Stimulated activated CD8-positive, alpha-beta memory T cell treated with anti-CD3 and anti-CD28 coated beads, Interleukin-4, amount 100 ng/mL, for 1 hour (primary cell): ENCODE results near the gene DBN1.
"Not testable (repeated sequence)": the region's sequence is repeated elsewhere in the genome, so short reads cannot be mapped to it uniquely, and the experiment has no call there.

Experiments used
- DNase-seq, 2 donors: peaks; one replicate each; pipeline ENCODE4 v3.0.0-alpha.2; 2020; ENCODE audit warnings: low read depth in 2 of 2, low spot score in 1 of 2

Gene DBN1

DNA sequence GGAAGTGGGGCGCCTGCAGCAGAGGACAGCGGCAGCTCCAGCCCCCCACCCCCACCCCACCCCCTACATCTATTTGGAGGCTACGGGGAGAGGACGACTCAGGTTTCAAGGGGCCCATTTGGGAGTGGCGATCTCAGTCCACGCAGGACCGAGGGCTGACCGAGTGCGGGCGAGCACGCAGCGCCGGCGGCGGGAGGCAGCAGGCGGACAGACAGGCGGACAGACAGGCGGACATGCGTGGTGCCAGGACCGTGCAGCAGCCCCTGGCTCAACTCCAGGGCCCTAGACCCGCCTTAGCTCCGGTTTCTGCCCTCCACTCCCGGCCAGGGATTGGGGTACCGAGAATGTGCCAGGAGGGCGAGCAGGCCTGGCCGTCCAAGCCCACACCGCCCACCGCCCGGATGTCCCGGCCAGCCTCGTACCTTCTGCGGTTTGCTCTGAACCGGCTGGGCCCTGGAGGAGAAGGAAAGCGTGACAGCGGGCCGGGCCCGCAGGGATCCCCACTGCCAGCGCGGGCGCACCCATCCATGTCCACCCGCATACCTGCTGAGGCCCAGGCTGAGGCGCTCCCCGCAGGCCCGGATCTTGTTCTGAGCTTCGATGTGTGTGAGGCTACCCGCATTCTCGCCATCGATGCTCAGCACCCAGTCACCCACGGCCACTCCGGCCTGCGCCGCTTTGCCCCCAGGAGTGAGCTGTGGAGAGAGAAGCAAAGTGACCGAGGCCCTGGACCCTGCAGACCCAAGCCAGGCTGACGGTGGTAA is 18.7 kb upstream of the DBN1 start:
- no peak for DNase-seq

DNA sequence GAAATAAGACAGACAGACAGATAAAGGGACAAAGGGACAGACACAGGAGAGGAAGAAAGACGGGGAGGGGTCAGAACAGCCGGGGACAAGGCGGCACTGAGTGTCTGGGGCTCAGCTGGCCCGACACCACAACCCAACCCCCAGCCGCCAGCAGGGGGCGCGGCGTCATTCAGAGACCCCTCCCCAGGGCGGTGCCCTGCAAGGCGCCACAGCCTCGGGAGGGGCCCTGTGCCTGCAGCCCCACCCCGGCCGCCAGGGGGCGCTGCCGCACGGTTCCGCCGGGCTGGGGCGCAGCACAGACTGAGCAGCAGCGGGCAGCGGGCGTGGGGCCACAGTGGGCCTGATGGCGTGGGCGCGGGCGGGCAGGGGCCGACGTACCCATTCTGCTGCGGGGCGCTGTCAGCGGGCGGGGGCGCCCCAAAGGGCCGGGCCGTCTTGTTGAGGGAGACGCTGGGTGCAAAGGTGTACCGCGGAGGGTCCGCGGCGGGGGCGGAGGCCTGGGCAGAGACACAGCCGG is 18.1 kb upstream of the DBN1 start:
- no peak for DNase-seq

GRCh38 chr5:177490992-177491391 is 17.6 kb upstream of the DBN1 start:
- no peak for DNase-seq

DNA sequence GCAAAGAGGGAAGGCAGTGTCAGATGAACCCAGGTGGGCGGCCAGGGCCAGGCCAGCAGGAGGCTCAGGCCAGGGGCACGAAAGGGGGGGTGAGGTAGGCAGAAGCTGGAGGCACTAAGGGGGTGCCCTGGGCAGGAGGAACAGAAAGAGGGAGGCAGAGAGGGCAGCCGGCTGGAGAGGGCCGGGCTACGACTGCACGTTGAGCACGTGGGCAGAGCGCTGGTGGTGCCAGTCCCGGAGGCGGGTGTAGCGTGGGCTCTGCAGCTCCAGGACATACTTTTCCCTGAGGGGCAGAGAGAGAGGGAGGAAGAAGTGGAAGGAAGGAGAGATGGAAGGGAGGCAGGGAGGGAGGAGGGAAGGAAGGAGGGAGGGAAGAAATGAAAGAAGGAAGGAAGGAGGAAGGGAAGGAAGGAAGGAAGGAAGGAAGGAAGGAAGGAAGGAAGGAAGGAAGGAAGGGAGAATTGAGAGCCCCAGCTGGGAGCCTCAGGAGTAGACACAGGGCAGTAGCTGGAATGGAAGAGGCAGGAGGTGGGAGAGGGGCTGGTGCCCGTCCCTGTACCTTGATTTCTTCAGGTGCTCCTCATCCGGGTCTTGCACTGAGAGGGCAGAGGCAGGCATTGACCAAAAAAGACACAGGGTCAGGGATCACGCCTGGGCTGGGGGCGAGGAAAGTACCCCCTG is 17.0 kb upstream of the DBN1 start:
- DNase-seq: no peak

DNA sequence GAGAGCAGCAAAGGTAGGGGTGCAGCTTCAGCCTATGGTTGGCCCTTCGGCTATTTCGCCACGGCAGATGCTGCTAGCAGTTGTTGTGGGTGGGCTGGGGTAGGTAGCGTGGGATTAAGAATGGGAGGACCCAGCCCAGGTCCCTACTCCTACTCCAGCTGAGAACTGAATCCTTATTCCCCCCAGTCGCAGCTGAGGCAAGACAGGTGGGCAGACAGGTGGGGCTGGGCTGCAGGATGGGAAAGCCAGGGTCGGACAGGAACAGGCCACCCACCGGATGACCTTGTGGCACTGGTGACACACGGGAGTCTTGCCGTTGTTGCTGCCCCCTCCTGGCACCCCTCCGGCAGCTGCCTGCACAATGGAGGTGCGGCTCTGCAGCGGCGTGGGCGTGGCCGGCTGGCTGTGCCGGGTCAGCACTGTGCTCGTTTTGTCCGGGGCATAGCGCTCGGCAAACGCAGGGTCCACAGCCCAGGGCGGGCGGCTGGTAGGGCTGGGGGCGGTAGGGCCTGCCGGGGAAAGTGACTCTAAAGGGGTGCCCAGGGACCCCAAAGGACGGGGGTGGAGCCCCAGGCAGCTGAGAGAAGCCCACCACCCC is 15.8 kb upstream of the DBN1 start:
- no peak for DNase-seq

- no peak for DNase-seq
Measured at GRCh38 chr5:177487975-177488374, 14.5 kb upstream of the DBN1 start.

DNA sequence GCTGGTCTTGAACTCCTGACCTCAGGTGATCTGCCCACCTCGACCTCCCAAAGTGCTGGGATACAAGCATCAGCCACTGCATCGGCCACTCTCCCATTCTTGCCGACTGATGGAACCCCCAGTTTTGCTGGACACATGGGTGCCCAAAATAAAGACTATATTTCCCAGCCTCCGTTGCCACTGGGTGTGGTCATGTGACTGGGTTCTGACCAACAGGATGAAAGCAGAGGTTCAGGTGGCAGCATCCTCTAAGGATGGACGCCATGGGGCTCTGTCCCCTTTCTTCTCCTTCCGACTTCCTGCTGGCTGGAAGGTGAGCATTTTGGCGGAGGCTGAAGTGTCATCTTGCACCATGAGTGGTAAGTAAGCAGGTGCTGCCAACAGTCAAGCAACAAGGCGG is 13.7 kb upstream of the DBN1 start:
- DNase-seq: no peak

- no peak for DNase-seq
Measured at GRCh38 chr5:177486256-177486655, 12.8 kb upstream of the DBN1 start.

DNA sequence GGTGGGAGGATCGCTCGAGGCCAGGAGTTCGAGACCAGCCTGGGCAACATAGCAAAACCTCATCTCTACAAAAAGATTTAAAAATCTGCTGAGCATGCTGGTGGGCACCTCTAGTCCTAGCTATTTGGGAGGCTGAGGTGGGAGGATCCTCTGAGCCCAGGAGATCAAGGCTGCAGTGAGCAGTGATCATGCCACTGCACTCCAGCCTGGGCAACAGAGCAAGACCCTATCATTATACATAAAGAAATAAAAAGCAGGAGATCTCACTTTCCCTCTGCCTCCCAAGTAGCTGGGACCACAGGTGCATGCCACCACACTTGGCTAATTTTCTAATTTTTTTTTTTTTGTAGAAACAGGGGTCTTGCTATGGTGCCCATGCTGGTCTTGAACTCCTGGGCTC is 12.3 kb upstream of the DBN1 start:
- DNase-seq: not testable (repeated sequence)

DNA sequence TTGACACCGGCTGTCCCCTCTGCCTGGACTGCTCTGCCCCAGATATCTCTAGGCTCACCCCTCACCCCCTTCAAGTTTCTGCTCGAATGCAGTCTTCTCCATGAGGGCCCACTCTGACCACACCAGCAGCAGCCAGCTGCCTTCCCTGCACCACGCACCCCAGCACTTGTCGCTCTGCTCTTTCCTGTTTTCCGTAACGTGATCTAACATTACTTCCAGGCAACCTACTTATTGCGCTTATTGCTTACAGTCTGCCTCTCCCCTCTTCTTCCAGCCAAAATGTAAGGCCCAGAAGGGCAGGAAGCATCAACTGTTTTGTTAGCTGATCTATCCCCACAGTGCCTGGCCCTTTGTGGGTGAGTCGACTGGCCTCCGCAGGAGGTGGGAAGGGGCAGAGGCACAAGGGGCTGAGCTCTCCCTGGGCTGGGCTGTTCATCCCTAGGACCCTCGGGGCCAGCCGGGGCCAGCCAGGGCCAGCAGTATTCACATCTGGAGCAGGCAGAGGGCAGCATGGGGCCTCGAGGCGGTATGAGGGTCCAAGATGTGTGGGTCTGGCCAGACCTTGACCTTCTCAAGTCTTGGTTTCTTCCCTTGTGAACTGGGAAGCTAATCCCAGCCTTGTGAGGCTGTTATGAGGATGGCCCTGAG is 11.6 kb upstream of the DBN1 start:
- DNase-seq: no peak

DNA sequence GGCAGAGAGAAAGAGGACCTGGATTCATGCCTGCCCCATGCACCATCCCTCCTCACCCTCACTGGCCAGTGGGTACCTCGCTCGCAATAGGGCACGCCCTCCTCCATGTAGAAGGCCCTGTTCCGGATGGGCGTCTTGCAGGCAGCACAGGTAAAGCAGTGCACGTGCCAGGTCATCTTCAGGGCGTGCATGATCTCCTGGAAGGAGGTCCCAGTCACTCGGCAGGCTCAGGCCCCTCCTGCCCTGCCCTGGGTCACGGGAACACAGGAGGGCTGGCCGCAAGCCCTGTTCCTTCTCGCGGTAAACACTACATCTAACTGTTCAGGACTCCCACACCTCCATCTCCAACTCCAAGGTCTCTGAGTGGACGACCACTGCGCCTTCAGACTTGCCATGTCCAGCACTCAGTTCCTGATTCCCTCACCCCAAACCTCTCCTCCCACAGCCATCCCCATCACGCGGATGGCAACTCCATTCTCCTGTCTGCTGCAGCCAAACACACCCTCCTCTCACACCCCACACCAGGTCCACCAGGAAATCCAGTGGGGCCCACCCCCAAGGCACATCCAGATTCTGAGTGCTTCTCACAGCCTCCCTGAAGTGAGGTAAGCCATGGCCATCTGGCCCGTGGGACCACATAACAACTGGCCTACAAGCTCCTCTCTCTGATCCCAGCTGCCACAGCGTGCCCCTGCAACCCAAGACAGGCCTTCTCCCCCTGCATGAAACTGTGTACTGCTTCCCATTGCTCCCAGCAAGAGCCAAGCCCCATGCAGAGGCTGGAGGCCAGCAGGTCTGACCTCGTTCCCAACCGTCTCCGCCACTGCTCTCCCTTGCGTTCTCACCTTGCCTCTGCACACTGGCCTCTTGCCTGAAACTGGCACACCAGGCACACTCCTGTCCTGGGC is 10.8 kb upstream of the DBN1 start:
- no peak for DNase-seq

DNA sequence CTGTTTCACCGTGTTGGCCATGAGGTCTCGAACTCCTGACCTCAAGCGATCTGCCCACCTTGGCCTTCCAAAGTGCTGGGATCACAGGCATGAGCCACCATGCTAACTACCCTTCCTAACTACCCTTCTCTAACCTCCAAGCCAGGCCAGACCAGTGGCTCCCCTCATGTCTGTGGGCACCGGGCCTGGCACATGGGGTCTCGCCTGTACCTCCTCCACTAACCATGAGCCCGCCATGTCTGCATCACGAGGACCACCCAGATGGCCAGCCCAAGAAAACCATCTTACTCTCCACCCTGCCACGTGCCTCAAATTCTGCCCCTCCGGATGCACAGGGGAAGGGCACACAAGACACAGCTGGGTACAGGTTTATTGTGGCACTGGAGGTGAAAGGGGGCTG is 9.6 kb upstream of the DBN1 start:
- no peak for DNase-seq

DNA sequence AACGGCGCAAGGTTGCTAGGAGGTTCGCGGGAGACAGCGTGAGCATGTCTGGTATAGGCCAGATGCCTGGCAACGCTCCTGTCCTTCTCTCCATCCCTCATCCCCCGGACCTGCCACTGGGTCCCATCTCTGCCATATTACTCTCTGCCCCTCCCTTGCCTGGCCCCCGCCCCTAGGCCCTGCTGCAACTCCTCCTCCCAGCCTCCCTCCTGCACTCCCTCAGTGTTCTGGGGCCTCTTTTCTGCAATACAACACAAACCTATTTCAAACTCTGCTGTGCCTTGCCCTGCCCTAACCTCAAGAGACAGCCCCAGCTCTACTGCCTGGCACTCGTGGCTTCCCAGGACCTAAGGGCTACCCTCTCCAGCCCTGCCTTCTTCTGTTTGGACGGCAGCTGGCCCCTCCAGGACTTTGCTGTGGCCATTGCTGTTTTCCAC is 8.9 kb upstream of the DBN1 start:
- DNase-seq: no peak

GRCh38 chr5:177479774-177480173 is 6.3 kb upstream of the DBN1 start:
- DNase-seq: no peak

- DNase-seq: no peak
Measured at GRCh38 chr5:177478711-177479646, 5.5 kb upstream of the DBN1 start.

DNA sequence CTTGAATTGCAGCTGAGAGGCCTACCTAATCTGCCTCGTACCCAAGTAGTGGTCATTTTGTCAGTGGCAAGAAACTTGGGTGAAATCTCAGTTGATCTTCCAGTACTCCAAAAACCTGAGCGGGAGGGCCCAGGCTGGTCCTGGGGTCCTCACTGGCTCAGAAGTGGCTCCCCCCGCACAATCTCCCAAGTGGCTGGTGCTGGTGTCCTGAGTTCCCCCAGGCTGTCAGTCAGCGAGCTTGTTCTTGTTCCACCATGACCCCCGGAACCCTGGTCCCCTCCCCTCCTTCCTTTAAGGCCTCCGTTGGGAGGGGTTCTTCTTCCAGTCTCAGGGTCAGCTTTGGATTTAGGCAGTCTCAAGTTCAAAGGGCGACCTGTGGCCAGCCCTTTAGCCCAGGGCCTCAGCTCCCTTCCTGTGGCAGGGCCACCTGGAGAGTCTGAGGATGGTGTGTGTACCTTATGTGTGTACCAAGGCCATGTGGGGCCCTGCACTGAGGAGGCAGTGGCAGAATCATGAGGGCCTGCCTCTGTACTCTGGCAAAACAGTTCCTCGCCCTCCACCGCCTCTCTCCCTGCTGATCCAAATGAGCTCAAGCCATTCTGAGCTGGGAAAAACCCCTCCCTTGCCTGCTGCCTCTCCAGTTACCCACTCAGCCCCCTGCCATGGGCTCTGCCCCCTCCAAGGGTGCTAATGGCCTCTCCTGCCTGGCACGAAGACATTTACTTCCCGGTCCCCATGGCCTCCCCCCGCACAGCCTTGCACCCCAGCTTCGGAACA is 4.5 kb upstream of the DBN1 start:
- no peak for DNase-seq

GRCh38 chr5:177476531-177477233 is 3.2 kb upstream of the DBN1 start:
- DNase-seq: no peak
